HCT116 (cell line): ENCODE data around the gene VRTN. TPM values are rescaled to one million over a fixed set of nuclear protein-coding genes. Genes with fewer than 3 reads are reported as not detected.

Source experiments
- ATAC-seq: fragments of 200-7000 bp; cut with Tn5 transposase; 2 replicates; pipeline ENCODE4 v1.9.1; 2020; ENCODE audit warnings: mild to moderate bottlenecking, moderate library complexity
- BruUV-seq: library from RNA; stranded (reverse); fragments of 400-500 nt; replicated peaks from 2 replicates; lab custom pipeline; 2021; lab: Mats Ljungman, UMichigan
- CTCF ChIA-PET: fragments of 300-600 bp; sonication (Branson Sonifier 250); formaldehyde crosslinking; loops from one replicate; lab custom pipeline; 2021; ENCODE audit warnings: antibody characterized with exemption; lab: Charles Lee
- POLR2A ChIA-PET: fragments of 300-600, 350-600 bp; sonication (Branson Sonifier 250); formaldehyde crosslinking; loops from one replicate; lab custom pipeline; 2021; ENCODE audit warnings: antibody characterized with exemption; lab: Charles Lee
- RAD21 ChIA-PET, 2 experiments: fragments of 300-600 bp; sonication (Branson Sonifier 250); formaldehyde crosslinking; loops; one replicate each; lab custom pipeline; 2023; ENCODE audit warnings: low total read pairs in 2 of 2; ENCODE audit not compliant: uncharacterized antibody in 2 of 2, unreplicated experiment in 2 of 2, low non-redundant PET in 1 of 2; lab: Charles Lee
- DNase-seq: peaks from one replicate; pipeline ENCODE4 v3.0.0-alpha.2; 2010; ENCODE audit warnings: low read depth, low spot score
- H2AFZ ChIP-seq: fragments of 200-600 bp; shearing (Covaris generic), sonication (generic); 2 replicates; pipeline ENCODE4 v1.6.1; 2017; ENCODE audit warnings: low read depth, mixed run types, mixed read lengths, antibody characterized with exemption, low read length; ENCODE audit not compliant: poor library complexity, severe bottlenecking
- H3K27ac ChIP-seq: 2 replicates; pipeline ENCODE4 v1.5.1; 2012; ENCODE audit warnings: low read depth, low read length
- H3K27me3 ChIP-seq: fragments of 200-600 bp; sonication (generic); 2 replicates; pipeline ENCODE4 v1.6.1; 2016; ENCODE audit warnings: mixed run types, low read length, mixed read lengths; ENCODE audit not compliant: insufficient read depth
- H3K36me3 ChIP-seq, 2 experiments: fragments of 200-500 bp in 1 of 2; fragments of 200-600 bp in 1 of 2; sonication (Bioruptor generic) in 1 of 2; sonication (generic) in 1 of 2; 2 replicates each; pipeline versions ENCODE4 v1.5.1 to v1.6.1; 2014 to 2016; ENCODE audit warnings: low read length in 2 of 2, inconsistent platforms in 1 of 2, mixed read lengths in 1 of 2, mixed run types in 1 of 2; ENCODE audit not compliant: insufficient read depth in 2 of 2, control insufficient read depth in 1 of 2
- H3K4me1 ChIP-seq, 2 experiments: fragments of 200-600 bp in 1 of 2; sonication (generic) in 1 of 2; 2 replicates each; pipeline versions ENCODE4 v1.5.1 to v1.6.1; 2012 to 2017; ENCODE audit warnings: low read length in 2 of 2, inconsistent platforms in 1 of 2, mild to moderate bottlenecking in 1 of 2, mixed read lengths in 1 of 2, mixed run types in 1 of 2, moderate library complexity in 1 of 2; ENCODE audit not compliant: insufficient read depth in 2 of 2, control insufficient read depth in 1 of 2
- H3K4me2 ChIP-seq: fragments of 200-600 bp; sonication (generic); 2 replicates; pipeline ENCODE4 v1.6.1; 2017; ENCODE audit warnings: mixed run types, low read length, mixed read lengths
- H3K4me3 ChIP-seq, 2 experiments: fragments of 200-600 bp in 1 of 2; sonication (generic) in 1 of 2; replicated peaks in 1 of 2; 2 replicates each; pipeline ENCODE4 v1.5.1; 2011 to 2016; ENCODE audit warnings: low read length in 2 of 2, control low read depth in 1 of 2, low read depth in 1 of 2, mild to moderate bottlenecking in 1 of 2, mixed read lengths in 1 of 2, mixed run types in 1 of 2
- H3K79me2 ChIP-seq: fragments of 200-600 bp; sonication (generic); 2 replicates; pipeline ENCODE4 v1.6.1; 2017; ENCODE audit warnings: mild to moderate bottlenecking, mixed run types, low read length, moderate library complexity, mixed read lengths; ENCODE audit not compliant: insufficient read depth
- H3K9ac ChIP-seq: fragments of 200-600 bp; sonication (generic); 2 replicates; pipeline ENCODE4 v1.6.1; 2016; ENCODE audit warnings: low read length, mixed read lengths
- H3K9me2 ChIP-seq: fragments of 200-600 bp; sonication (generic), shearing (Covaris generic); 2 replicates; pipeline ENCODE4 v1.6.1; 2017; ENCODE audit warnings: mixed run types, mild to moderate bottlenecking, moderate library complexity; ENCODE audit not compliant: insufficient read depth
- H3K9me3 ChIP-seq, 2 experiments: fragments of 200-500 bp in 1 of 2; fragments of 200-600 bp in 1 of 2; sonication (Bioruptor generic) in 1 of 2; sonication (generic) in 1 of 2; 2 replicates each; pipeline ENCODE4 v1.6.1; 2014 to 2017; ENCODE audit warnings: low read length in 2 of 2, mixed read lengths in 2 of 2, inconsistent platforms in 1 of 2, low read depth in 1 of 2, mild to moderate bottlenecking in 1 of 2, mixed run types in 1 of 2, moderate library complexity in 1 of 2; ENCODE audit not compliant: control insufficient read depth in 1 of 2, insufficient read depth in 1 of 2
- H4K20me1 ChIP-seq: fragments of 200-600 bp; sonication (generic), shearing (Covaris generic); 2 replicates; pipeline ENCODE4 v1.6.1; 2017; ENCODE audit warnings: mixed run types, mild to moderate bottlenecking, moderate library complexity; ENCODE audit not compliant: insufficient read depth
- ATF3 ChIP-seq: IDR thresholded peaks from 2 replicates; pipeline ENCODE4 v1.6.1; 2012
- CBX3 ChIP-seq: IDR thresholded peaks from 2 replicates; pipeline ENCODE4 v1.6.1; 2012; ENCODE audit warnings: low read depth
- CEBPB ChIP-seq: IDR thresholded peaks from 2 replicates; pipeline ENCODE4 v1.6.1; 2012; ENCODE audit warnings: low read depth
- CTCF ChIP-seq, 3 experiments: fragments of 200-600 bp in 1 of 3; sonication (generic) in 1 of 3; IDR thresholded peaks in 2 of 3; conservative IDR thresholded peaks in 1 of 3; 2 replicates each; pipeline ENCODE4 v1.5.1; 2012 to 2017; ENCODE audit warnings: low read depth in 2 of 3, low read length in 2 of 3, antibody characterized with exemption in 1 of 3, borderline replicate concordance in 1 of 3, control low read depth in 1 of 3, mild to moderate bottlenecking in 1 of 3, mixed read lengths in 1 of 3, mixed run types in 1 of 3, moderate library complexity in 1 of 3; ENCODE audit not compliant: insufficient read depth in 1 of 3
- ELF1 ChIP-seq: IDR thresholded peaks from 2 replicates; pipeline ENCODE4 v1.6.1; 2012; ENCODE audit warnings: low read depth, borderline replicate concordance
- EZH2 ChIP-seq: fragments of 200-600 bp; sonication (generic); IDR thresholded peaks from 2 replicates; pipeline ENCODE4 v1.6.1; 2017; ENCODE audit warnings: antibody characterized with exemption, mixed run types
- EZH2phosphoT487 ChIP-seq: fragments of 200-600 bp; IDR thresholded peaks from 2 replicates; pipeline ENCODE4 v1.6.1; 2018; ENCODE audit warnings: antibody characterized with exemption, borderline replicate concordance
- MAX ChIP-seq: IDR thresholded peaks from 2 replicates; pipeline ENCODE4 v1.6.1; 2012
- POLR2A ChIP-seq: IDR thresholded peaks from 2 replicates; pipeline ENCODE4 v1.7.0; 2011; ENCODE audit warnings: borderline replicate concordance; ENCODE audit not compliant: insufficient read depth, insufficient read length; ENCODE audit errors: extremely low read depth
- SIN3A ChIP-seq: IDR thresholded peaks from 2 replicates; pipeline ENCODE4 v1.6.1; 2012; ENCODE audit warnings: low read depth
- SP1 ChIP-seq: IDR thresholded peaks from 2 replicates; pipeline ENCODE4 v1.6.1; 2012; ENCODE audit warnings: low read depth
- TCF7L2 ChIP-seq: IDR thresholded peaks from 2 replicates; pipeline ENCODE4 v1.7.0; 2011; ENCODE audit warnings: borderline replicate concordance, inconsistent platforms; ENCODE audit not compliant: insufficient read depth, insufficient read length; ENCODE audit errors: extremely low read depth
- YY1 ChIP-seq: IDR thresholded peaks from 2 replicates; pipeline ENCODE4 v1.6.1; 2011; ENCODE audit warnings: low read length, low read depth, moderate library complexity, mild to moderate bottlenecking; ENCODE audit not compliant: insufficient replicate concordance; ENCODE audit errors: extremely low read depth
- ZBTB33 ChIP-seq: IDR thresholded peaks from 2 replicates; pipeline ENCODE4 v1.6.1; 2011; ENCODE audit warnings: mild to moderate bottlenecking, low read length, moderate library complexity; ENCODE audit not compliant: insufficient replicate concordance; ENCODE audit errors: extremely low read depth
- ZNF274 ChIP-seq: fragments of 200-500 bp; sonication (Bioruptor generic); IDR thresholded peaks from 2 replicates; pipeline ENCODE4 v1.6.1; 2014; ENCODE audit warnings: mild to moderate bottlenecking, low read depth, low read length, inconsistent platforms
- intact Hi-C: fragments of 100-400 bp; cut with micrococcal nuclease; formaldehyde crosslinking; loops from 2 replicates; pipeline ENCODE4 v1.10.0; 2022
- total RNA-seq: library from RNA; stranded (reverse); gene quantifications from one replicate; pipeline ENCODE4 v1.2.1, GENCODE V29; 2021; ENCODE audit not compliant: unreplicated experiment

The VRTN gene
- total RNA-seq, 1 experiment from 2014 or later, result 0.10 TPM

DNA sequence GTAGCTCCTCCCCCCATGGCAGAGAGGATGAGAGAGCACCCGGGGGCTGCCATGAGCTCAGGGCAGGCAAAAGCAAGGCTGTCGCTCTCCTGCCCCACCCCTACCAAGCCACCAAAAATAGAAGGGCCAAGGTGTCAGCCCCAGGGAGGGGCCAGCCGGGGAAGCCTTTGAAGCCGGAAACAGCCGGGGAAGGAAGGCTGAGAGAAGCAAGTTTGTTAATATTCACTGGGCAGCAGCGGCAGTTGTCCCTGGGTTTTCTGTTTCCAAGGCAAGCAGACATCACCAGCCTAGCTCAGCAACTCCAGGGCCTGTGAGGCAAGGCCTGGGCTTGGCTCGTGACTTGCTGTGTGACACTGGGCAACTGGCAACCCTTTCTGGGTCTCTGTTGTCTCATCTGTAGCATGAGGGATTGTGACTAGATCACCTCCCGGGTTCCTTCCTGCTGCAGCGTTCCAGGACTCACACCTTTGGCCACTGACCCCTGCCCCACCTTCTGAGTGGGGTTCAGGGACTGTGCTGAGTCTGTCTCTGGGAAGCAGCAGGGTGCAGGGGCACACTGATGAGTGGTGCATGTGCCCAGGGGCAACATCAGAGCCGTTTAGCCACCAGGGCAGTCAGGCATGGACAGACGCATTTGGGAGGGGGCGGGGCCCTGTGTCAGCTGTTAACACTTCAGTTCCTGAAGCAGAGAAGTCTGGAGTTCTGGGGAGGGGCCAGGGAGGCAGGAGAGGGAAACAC is 53.4 kb downstream of the VRTN start (continued):
- TF ChIP-seq ZBTB33, result no peak
- no peak for TF ChIP-seq ZNF274
- no peak for TF ChIP-seq ELF1
- TF ChIP-seq EZH2phosphoT487, result no peak
- no peak for TF ChIP-seq SIN3A
- no peak for TF ChIP-seq POLR2A
- TF ChIP-seq TCF7L2, result no peak

- H3K9ac ChIP-seq, result no peak overlapping the region
- CTCF ChIA-PET, result interaction anchor here (0.6 kb wide), 1 partner anchor 24 kb away, joined by 5 read pairs; no protein-coding TSS in a partner anchor
- no peaks in the 10 kb centered on the region for H3K9me3 ChIP-seq
- no peaks in the 10 kb centered on the region for H3K27me3 ChIP-seq
- no peak for DNase-seq
- no peaks in the 10 kb centered on the region for H3K79me2 ChIP-seq
- H3K4me1 ChIP-seq, result peaks cover 12 to 16% of the 10 kb centered on the region in 2 experiments
- POLR2A ChIA-PET, result no interaction called here
- H4K20me1 ChIP-seq, result no peaks in the 10 kb centered on the region
- ATAC-seq, result no peak
- BruUV-seq, result no TSS peak
- RAD21 ChIA-PET, result no interaction called here
- H3K9me2 ChIP-seq, result no peaks in the 10 kb centered on the region
- no peaks in the 10 kb centered on the region for H3K36me3 ChIP-seq
- H3K4me3 ChIP-seq, result no peak overlapping the region
- peak overlapping the region; percentile 66; the same call in 1 of the 2 replicates for H3K4me2 ChIP-seq
- H3K27ac ChIP-seq, result no peak overlapping the region
- intact Hi-C loops, result no loop called here
- no peak overlapping the region for H2AFZ ChIP-seq
- no peak for TF ChIP-seq ZBTB33
- no peak for TF ChIP-seq YY1
- no peak for TF ChIP-seq SP1
- TF ChIP-seq MAX, result no peak
- no peak for TF ChIP-seq ATF3
- TF ChIP-seq CTCF (IDR thresholded peaks at IDR 0.05 in 2 of 3, conservative IDR thresholded peaks at IDR 0.05 in 1 of 3; ENCODE audit: borderline replicate concordance in 1 of 3, insufficient read depth in 1 of 3, low read depth in 2 of 3, low read length in 2 of 3), result no peak
- TF ChIP-seq ZNF274, result no peak
- TF ChIP-seq EZH2, result no peak
- TF ChIP-seq SIN3A, result no peak
- no peak for TF ChIP-seq CBX3
- TF ChIP-seq CEBPB, result no peak
Observed at GRCh38 chr14:74402401-74403251, 54.4 kb downstream of the VRTN start.
